ENCODE measurements around the gene MYO18B.

DNA sequence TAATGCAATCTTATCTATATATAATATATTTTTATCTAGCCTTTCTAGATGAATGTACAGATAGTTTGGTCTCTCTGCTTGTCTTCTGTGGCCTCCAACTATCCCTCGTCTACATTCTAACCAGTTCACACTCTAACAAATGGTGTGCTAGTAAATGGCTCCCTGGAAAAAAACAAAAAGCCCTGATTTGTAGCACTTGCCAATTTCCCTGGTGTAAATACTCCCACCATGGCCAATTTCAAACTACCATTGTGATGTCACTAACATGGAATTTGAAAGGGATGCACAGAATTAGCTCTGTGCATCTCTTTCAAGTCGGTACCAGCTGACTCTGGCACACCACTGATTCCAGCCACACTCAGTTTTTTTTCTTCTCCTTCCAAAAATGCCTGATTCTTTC is 154.6 kb downstream of the MYO18B start:
- TF ChIP-seq EZH2 (IDR thresholded peaks at IDR 0.05; ENCODE audit: low read length): no peak
- TF ChIP-seq, protein P1, sequence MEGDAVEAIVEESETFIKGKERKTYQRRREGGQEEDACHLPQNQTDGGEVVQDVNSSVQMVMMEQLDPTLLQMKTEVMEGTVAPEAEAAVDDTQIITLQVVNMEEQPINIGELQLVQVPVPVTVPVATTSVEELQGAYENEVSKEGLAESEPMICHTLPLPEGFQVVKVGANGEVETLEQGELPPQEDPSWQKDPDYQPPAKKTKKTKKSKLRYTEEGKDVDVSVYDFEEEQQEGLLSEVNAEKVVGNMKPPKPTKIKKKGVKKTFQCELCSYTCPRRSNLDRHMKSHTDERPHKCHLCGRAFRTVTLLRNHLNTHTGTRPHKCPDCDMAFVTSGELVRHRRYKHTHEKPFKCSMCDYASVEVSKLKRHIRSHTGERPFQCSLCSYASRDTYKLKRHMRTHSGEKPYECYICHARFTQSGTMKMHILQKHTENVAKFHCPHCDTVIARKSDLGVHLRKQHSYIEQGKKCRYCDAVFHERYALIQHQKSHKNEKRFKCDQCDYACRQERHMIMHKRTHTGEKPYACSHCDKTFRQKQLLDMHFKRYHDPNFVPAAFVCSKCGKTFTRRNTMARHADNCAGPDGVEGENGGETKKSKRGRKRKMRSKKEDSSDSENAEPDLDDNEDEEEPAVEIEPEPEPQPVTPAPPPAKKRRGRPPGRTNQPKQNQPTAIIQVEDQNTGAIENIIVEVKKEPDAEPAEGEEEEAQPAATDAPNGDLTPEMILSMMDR (optimal IDR thresholded peaks at IDR 0.05 in 1 of 3, IDR thresholded peaks at IDR 0.05 in 1 of 3, conservative IDR thresholded peaks at IDR 0.05 in 1 of 3; ENCODE audit: extremely low read depth in 1 of 3, insufficient read depth in 2 of 3, low read length in 3 of 3): no peak

All from keratinocyte (primary cell).